Gastroesophageal sphincter (tissue), 4 donors: ENCODE results near the gene YOD1. TPM values are rescaled to one million over a fixed set of nuclear protein-coding genes. Genes with fewer than 3 reads are reported as not detected.

Experiments
- ATAC-seq: fragments of 150-250 bp; one replicate; pipeline ENCODE4 v1.9.1; 2016; ENCODE audit warnings: mild to moderate bottlenecking, moderate library complexity
- H3K27ac ChIP-seq, 4 donors: fragments of 200-600 bp; sonication (generic) in 3 of 4; 1 replicate in 3 of 4; 2 replicates in 1 of 4; pipeline ENCODE4 v1.5.1; 2016 to 2019
- H3K27me3 ChIP-seq: fragments of 200-600 bp; sonication (generic); one replicate; pipeline ENCODE4 v1.5.1; 2019
- H3K36me3 ChIP-seq, 2 donors: fragments of 200-600 bp; sonication (generic); one replicate each; pipeline ENCODE4 v1.5.1; 2019; ENCODE audit warnings: control low read depth in 1 of 2
- H3K4me1 ChIP-seq, 3 donors: fragments of 200-600 bp; sonication (generic); 1 replicate in 2 of 3; 2 replicates in 1 of 3; pipeline ENCODE4 v1.5.1; 2016 to 2019; ENCODE audit warnings: control low read depth in 2 of 3
- H3K4me3 ChIP-seq, 2 donors: fragments of 200-600 bp; sonication (generic); one replicate each; pipeline ENCODE4 v1.5.1; 2019; ENCODE audit warnings: mild to moderate bottlenecking in 1 of 2, moderate library complexity in 1 of 2
- H3K9me3 ChIP-seq, 3 donors: fragments of 200-600 bp; sonication (generic); one replicate each; pipeline ENCODE4 v1.5.1; 2017 to 2019; ENCODE audit warnings: control low read depth in 2 of 3
- CTCF ChIP-seq, 4 experiments: fragments of 200-600 bp in 2 of 4; fragments of 450-650 bp in 2 of 4; sonication (generic) in 1 of 4; IDR thresholded peaks; one replicate each; pipeline ENCODE4 v1.5.1; 2017 to 2019; ENCODE audit warnings: antibody characterized with exemption in 4 of 4, mild to moderate bottlenecking in 2 of 4, moderate library complexity in 2 of 4
- EP300 ChIP-seq: sonication (generic); formaldehyde crosslinking; IDR thresholded peaks from one replicate; pipeline ENCODE4 v1.6.1; 2017; ENCODE audit warnings: antibody characterized with exemption, mild to moderate bottlenecking
- POLR2A ChIP-seq, 2 donors: fragments of 450-650 bp; IDR thresholded peaks; one replicate each; pipeline ENCODE4 v1.6.1; 2017; ENCODE audit warnings: antibody characterized with exemption in 2 of 2, mild to moderate bottlenecking in 2 of 2, moderate library complexity in 1 of 2
- POLR2AphosphoS5 ChIP-seq: sonication (generic); formaldehyde crosslinking; IDR thresholded peaks from one replicate; pipeline ENCODE4 v1.6.1; 2017; ENCODE audit warnings: antibody characterized with exemption
- WGBS, 2 donors: methylation state at CpG; one replicate each; pipeline ENCODE4 v1.1.5; 2018; ENCODE audit warnings: low coverage in 1 of 2; 5-methylcytosine and 5-hydroxymethylcytosine counted together
- total RNA-seq, 4 donors: library from RNA; depleted of rRNA; stranded (reverse); fragments of >200 nt; gene quantifications; one replicate each; pipeline ENCODE4 v1.1.0, GENCODE V29; 2016

The YOD1 gene
- total RNA-seq, 4 donors from 2014 or later = 6.9 to 11.7 (median 8.8) TPM

- Histone ChIP-seq H3K27ac (no peak overlapping the region), H3K4me1 (no peaks in the 10 kb centered on the region), H3K36me3 (peaks cover 0 to 79% of the 10 kb centered on the region in 2 donors), H3K4me3 (no peak overlapping the region), H3K27me3 (no peaks in the 10 kb centered on the region), H3K9me3 (no peaks in the 10 kb centered on the region)
- no peak for ATAC-seq
- TF ChIP-seq POLR2AphosphoS5 (no peak), POLR2A (IDR thresholded peaks at IDR 0.05) (no peak), CTCF (IDR thresholded peaks at IDR 0.05) (no peak), EP300 (no peak)
- WGBS, 2 donors = 89% methylated on average over 4 of the region's 5 CpGs; no CpG with 5 or more reads in 1 of the 2 donors
Measured at GRCh38 chr1:207063014-207063413, 12.0 kb upstream of the YOD1 start.

GRCh38 chr1:207062058-207062457, 11.1 kb upstream of the YOD1 start:
- Histone ChIP-seq H3K4me3 (no peak overlapping the region), H3K36me3 (peaks cover 0 to 69% of the 10 kb centered on the region in 2 donors), H3K4me1 (no peaks in the 10 kb centered on the region), H3K27me3 (no peaks in the 10 kb centered on the region), H3K27ac (no peak overlapping the region), H3K9me3 (no peaks in the 10 kb centered on the region)
- no peak for TF ChIP-seq EP300
- TF ChIP-seq POLR2A (IDR thresholded peaks at IDR 0.05) = no peak
- no peak for TF ChIP-seq CTCF (IDR thresholded peaks at IDR 0.05)
- ATAC-seq = no peak
- 86% methylated on average over 1 of the region's 1 CpG; no CpG with 5 or more reads in 1 of the 2 donors for WGBS, 2 donors

GRCh38 chr1:207060596-207060995, 9.6 kb upstream of the YOD1 start:
- no peak overlapping the region for H3K27ac ChIP-seq
- WGBS, 2 donors = 64 to 100% methylated on average over 3 of the region's 3 CpGs
- H3K36me3 ChIP-seq = peaks cover 0 to 68% of the 10 kb centered on the region in 2 donors
- no peaks in the 10 kb centered on the region for H3K4me1 ChIP-seq
- no peaks in the 10 kb centered on the region for H3K9me3 ChIP-seq
- ATAC-seq = no peak
- no peaks in the 10 kb centered on the region for H3K27me3 ChIP-seq
- no peak overlapping the region for H3K4me3 ChIP-seq
- TF ChIP-seq CTCF (IDR thresholded peaks at IDR 0.05) = no peak
- no peak for TF ChIP-seq POLR2A (IDR thresholded peaks at IDR 0.05)
- no peak for TF ChIP-seq POLR2AphosphoS5
- no peak for TF ChIP-seq EP300

GRCh38 chr1:207059881-207060280, 8.9 kb upstream of the YOD1 start:
- no peak overlapping the region for H3K4me3 ChIP-seq
- no peaks in the 10 kb centered on the region for H3K27me3 ChIP-seq
- H3K27ac ChIP-seq = no peak overlapping the region
- ATAC-seq = no peak
- WGBS, 2 donors = no CpG with 5 or more reads among the region's 4 CpGs
- H3K4me1 ChIP-seq = no peaks in the 10 kb centered on the region
- TF ChIP-seq POLR2AphosphoS5 = no peak
- no peak for TF ChIP-seq POLR2A (IDR thresholded peaks at IDR 0.05)
- no peak for TF ChIP-seq CTCF (IDR thresholded peaks at IDR 0.05)
- TF ChIP-seq EP300 = no peak
- H3K36me3 ChIP-seq = peaks cover 0 to 61% of the 10 kb centered on the region in 2 donors
- no peaks in the 10 kb centered on the region for H3K9me3 ChIP-seq

GRCh38 chr1:207058878-207059867, 8.2 kb upstream of the YOD1 start:
- no peak for TF ChIP-seq POLR2A (IDR thresholded peaks at IDR 0.05)
- TF ChIP-seq EP300 = no peak
- ATAC-seq = no peak
- H3K36me3 ChIP-seq = peaks cover 0 to 54% of the 10 kb centered on the region in 2 donors
- no peak overlapping the region for H3K4me3 ChIP-seq
- peaks cover 0 to 1% (median 0%) of the 10 kb centered on the region in 3 donors for H3K4me1 ChIP-seq
- 76% methylated on average over 6 of the region's 6 CpGs; no CpG with 5 or more reads in 1 of the 2 donors for WGBS, 2 donors
- no peaks in the 10 kb centered on the region for H3K9me3 ChIP-seq
- no peaks in the 10 kb centered on the region for H3K27me3 ChIP-seq
- no peak overlapping the region for H3K27ac ChIP-seq
